Ishikawa (cell line): ENCODE data around the gene BSG.

Experiments used
- CREB1 ChIP-seq: IDR thresholded peaks from 2 replicates; pipeline ENCODE4 v1.6.1; 2012; ENCODE audit warnings: low read depth
- MAX ChIP-seq: IDR thresholded peaks from 2 replicates; pipeline ENCODE4 v1.6.1; 2012
- RAD21 ChIP-seq: IDR thresholded peaks from 2 replicates; pipeline ENCODE4 v1.6.1; 2012; ENCODE audit warnings: low read depth
- TAF1 ChIP-seq: IDR thresholded peaks from 2 replicates; pipeline ENCODE4 v1.6.1; 2012; ENCODE audit warnings: low read depth, mild to moderate bottlenecking
- USF1 ChIP-seq: IDR thresholded peaks from 2 replicates; pipeline ENCODE4 v1.6.1; 2012

- TF ChIP-seq TAF1 (no peak), CREB1 (no peak), MAX (no peak), RAD21 (no peak), USF1 (no peak)
Measured at GRCh38 chr19:539429-540030, 32.9 kb upstream of the BSG start.
